Sigmoid colon (tissue), 4 donors: Measurements from ENCODE around the gene PMF1.

Experiments
- CTCF ChIP-seq, 4 experiments: fragments of 450-650 bp in 3 of 4; fragments of 200-600 bp in 1 of 4; IDR thresholded peaks; one replicate each; pipeline ENCODE4 v1.5.1; 2016 to 2019; ENCODE audit warnings: antibody characterized with exemption in 4 of 4, mild to moderate bottlenecking in 3 of 4, moderate library complexity in 2 of 4
- EP300 ChIP-seq, 4 donors: sonication (generic); formaldehyde crosslinking; IDR thresholded peaks; one replicate each; pipeline ENCODE4 v1.6.1; 2017; ENCODE audit warnings: antibody characterized with exemption in 4 of 4
- POLR2AphosphoS5 ChIP-seq, 4 donors: sonication (generic); formaldehyde crosslinking; IDR thresholded peaks; one replicate each; pipeline ENCODE4 v1.6.1; 2017; ENCODE audit warnings: antibody characterized with exemption in 4 of 4

DNA sequence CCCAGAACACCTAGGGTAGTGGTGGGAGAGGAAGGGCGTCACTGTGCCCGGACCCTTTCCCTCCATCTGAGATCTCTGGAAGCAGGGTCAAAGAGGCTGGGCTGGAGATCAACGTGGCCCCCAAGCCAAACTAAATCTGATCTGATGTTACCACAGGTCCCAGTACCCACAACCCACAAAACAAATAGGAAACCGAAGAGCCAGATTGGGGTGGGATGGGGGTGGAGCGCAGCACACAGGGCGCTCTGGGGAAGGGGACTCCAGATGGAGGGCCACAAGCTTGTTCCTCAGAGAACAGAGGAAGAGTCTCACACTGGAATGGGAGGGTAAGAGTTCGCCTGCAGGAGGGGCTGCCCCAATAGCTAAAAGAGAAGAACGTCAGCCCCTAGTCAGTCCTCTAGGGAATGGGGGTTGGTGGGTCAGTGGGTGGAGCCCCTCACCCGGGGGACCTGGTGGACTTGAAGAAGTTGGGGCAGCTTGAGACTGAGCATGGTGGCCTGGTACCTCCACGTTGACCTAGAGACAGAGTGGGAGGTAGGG is 33.5 kb downstream of the PMF1 start:
- TF ChIP-seq CTCF (IDR thresholded peaks at IDR 0.05) (no peak), POLR2AphosphoS5 (IDR thresholded peaks at IDR 0.05) (no peak), EP300 (IDR thresholded peaks at IDR 0.05) (no peak)
